Measurements from ENCODE around the gene BRI3BP. TPM values are rescaled to one million over a fixed set of nuclear protein-coding genes. Genes with fewer than 3 reads are reported as not detected.

BRI3BP gene
- total and polyA plus RNA-seq, 9 of the 15 experiments (the other 6 are each of a cell fraction or from before 2014, with no cell fraction given): 12.3 to 25.0 (median 16.6) TPM

GRCh38 chr12:124968656-124969055 is 24.8 kb upstream of the BRI3BP start:
- Histone ChIP-seq H3K36me3 (ENCODE audit: control insufficient read depth, insufficient read depth, low read length) (peaks cover 89% of the 10 kb centered on the region; the same call in 2 of the 3 replicates), H3K9me3 (replicated peaks; ENCODE audit: control insufficient read depth, insufficient read depth, low read depth, low read length) (no peaks in the 10 kb centered on the region), H3K27me3 (ENCODE audit: control insufficient read depth in 2 of 2, insufficient read depth in 2 of 2, low read length in 2 of 2) (no peaks in the 10 kb centered on the region), H3K27ac (ENCODE audit: extremely low read depth, low read depth, low read length) (no peak overlapping the region), H3K4me3 (no peak overlapping the region), H2AFZ (ENCODE audit: low read depth, low read length) (no peak overlapping the region), H3K9ac (ENCODE audit: insufficient read depth in 1 of 2, low read depth in 2 of 2, low read length in 2 of 2) (0 out of 4 replicates have a peak overlapping the region, but pooled peaks of 1 of the 2 experiments have one; percentile 2), H4K20me1 (replicated peaks; ENCODE audit: control insufficient read depth, insufficient read depth, low read length) (no peaks in the 10 kb centered on the region), H3K4me1 (replicated peaks in 1 of 2; ENCODE audit: control insufficient read depth in 2 of 2, insufficient read depth in 2 of 2, low read length in 2 of 2) (0 out of 5 replicates have a peak, but pooled peaks cover 0 to 3% of the 10 kb centered on the region in 2 experiments), H3K9me1 (ENCODE audit: control insufficient read depth, insufficient read depth, low read length) (no peaks in the 10 kb centered on the region), H3K4me2 (ENCODE audit: insufficient read depth, low read length) (no peak overlapping the region), H3K79me2 (ENCODE audit: control insufficient read depth, insufficient read depth, low read length) (no peaks in the 10 kb centered on the region)
- CTCF ChIA-PET (ENCODE audit: low intra/inter-chr PET ratio): no interaction called here
- POLR2A ChIA-PET: interaction anchor here (1.0 to 1.2 kb wide), 2 partner anchors 8 to 51 kb away, joined by 3 read pairs; no protein-coding TSS in a partner anchor
- DNase-seq (ENCODE audit: extremely low read depth in 1 of 4, low spot score in 3 of 4) (no peak), FAIRE-seq (no peak), ATAC-seq (no peak)
- intact Hi-C loops (cut with micrococcal nuclease): no loop called here
- 90% methylated on average over 17 of the region's 17 CpGs for WGBS (ENCODE audit: insufficient coverage, low coverage, missing lambda C conversion rate)
- TF ChIP-seq POLR2G (IDR thresholded peaks at IDR 0.05; ENCODE audit: low read depth, low read length): 0 out of 2 replicates have a peak, but pooled peaks have one; percentile 10
- TF ChIP-seq, protein P1, sequence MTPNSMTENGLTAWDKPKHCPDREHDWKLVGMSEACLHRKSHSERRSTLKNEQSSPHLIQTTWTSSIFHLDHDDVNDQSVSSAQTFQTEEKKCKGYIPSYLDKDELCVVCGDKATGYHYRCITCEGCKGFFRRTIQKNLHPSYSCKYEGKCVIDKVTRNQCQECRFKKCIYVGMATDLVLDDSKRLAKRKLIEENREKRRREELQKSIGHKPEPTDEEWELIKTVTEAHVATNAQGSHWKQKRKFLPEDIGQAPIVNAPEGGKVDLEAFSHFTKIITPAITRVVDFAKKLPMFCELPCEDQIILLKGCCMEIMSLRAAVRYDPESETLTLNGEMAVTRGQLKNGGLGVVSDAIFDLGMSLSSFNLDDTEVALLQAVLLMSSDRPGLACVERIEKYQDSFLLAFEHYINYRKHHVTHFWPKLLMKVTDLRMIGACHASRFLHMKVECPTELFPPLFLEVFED (CRISPR knock-in tag; conservative IDR thresholded peaks at IDR 0.05): no peak
- TF ChIP-seq TAF15 (IDR thresholded peaks at IDR 0.05; ENCODE audit: low read depth, low read length): no peak
- in situ Hi-C loops (cut with MboI): no loop called here
- no TSS peak for BruUV-seq (replicated peaks)
